GM20431 (cell line): ENCODE data around the gene AHDC1.

ENCODE experiments used
- in situ Hi-C: fragments of 300-500 bp; cut with MseI, MboI; formaldehyde crosslinking; loops from one replicate; pipeline ENCODE4 v1.15.0; 2020; ENCODE audit warnings: low sequenced_read_pairs; ENCODE audit not compliant: unreplicated experiment

Gene AHDC1

DNA sequence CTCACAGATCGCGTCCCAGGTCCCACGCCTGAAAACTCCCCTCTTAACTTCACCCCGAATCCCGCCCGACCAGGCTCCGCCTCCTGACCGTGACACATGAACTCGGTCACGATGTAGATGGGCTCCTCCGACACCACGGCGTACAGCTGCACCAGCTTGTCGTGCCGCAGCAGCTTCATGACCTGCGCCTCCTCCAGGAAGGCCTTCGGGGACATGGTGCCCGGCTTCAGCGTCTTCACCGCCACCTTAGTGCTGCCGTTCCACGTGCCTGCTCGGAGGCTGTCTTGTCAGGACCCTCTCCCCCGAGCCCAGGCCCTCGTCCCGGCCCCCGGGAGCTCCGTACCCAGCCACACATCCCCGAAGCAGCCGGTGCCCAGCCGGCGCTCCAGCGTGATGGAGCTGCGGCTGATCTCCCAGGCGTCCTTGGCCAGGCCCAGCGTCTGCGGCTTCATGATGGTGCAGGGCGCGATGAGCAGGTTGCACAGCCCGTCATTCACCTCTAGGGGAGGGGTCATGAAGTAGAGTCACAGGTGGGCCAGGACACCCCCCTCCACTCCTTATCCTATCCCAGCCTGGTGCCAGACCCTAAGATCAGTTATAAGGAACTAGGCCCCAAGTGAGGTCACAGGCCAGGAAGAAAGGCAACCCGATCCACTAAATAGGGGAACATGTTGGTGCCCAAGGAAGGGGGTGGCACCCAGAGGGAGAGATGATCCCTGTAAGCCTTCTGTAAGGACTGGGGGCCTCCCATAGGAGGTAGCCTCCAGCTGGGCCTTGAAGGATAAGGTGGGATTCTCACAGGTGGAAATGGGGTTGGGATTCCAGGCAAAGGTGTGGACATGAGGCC lies 11.6 kb upstream of the AHDC1 start:
- in situ Hi-C loops: no loop called here

DNA sequence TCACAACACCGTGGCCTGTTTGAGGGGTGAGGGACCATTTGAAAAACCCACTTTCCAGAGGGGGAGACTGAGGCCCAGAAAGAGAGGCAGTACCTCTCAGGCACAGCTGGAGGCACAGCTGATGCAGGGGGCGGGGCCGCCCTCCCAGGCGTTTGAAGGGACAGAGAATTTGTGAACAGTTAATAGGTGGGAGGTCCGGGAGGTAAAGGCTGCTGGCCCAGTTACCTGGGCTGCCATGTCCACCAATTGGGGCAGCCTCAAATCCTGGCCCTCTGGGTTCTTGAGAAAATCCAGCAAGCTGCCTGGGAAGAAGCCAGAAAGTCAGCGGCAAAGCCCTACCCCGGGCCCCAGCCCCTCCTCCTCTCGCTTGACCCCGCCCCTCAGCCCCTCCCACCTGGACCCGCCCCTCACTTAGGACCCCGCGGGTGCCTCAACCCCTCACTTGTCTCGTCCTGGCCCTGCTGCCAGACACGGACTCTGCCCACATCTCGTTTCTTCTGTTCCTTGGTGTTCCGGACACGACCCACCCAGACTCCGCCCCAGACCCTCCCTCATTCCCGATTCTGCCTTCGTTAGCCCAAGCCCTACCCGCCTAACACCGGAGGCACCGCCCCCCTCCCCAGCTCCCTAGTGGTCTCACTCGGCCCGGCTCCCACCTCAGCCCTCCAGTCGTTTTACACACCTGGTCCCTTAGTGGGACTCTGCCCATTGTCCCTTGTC lies 10.8 kb upstream of the AHDC1 start:
- in situ Hi-C loops: no loop called here

DNA sequence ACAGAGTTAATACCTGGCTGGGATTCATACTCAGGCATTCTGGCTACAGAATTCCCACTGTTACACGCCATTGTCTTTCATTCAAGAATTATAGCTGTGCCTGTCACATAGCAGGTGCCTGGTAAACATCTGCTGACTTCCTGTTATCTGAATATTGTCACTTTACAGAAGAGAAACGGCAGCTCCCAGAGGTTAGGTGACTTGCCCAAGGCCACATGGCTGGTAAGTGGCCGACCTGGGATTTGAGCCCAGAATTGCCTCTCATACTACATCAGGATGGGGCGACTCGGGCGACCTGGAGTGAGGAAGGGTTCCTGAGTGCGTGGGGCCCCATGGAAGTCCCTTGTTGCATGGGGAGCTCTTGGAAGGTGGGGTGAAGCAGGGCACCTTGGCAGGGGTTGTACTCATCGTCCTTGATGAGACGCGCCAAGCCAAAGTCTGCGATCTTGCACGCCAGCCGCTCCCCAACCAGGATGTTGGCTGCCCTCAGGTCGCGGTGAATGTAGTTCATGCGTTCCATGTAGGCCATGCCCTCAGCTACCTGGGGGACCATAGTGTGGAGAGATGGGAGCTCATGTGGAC lies 10.2 kb upstream of the AHDC1 start:
- in situ Hi-C loops: no loop called here

DNA sequence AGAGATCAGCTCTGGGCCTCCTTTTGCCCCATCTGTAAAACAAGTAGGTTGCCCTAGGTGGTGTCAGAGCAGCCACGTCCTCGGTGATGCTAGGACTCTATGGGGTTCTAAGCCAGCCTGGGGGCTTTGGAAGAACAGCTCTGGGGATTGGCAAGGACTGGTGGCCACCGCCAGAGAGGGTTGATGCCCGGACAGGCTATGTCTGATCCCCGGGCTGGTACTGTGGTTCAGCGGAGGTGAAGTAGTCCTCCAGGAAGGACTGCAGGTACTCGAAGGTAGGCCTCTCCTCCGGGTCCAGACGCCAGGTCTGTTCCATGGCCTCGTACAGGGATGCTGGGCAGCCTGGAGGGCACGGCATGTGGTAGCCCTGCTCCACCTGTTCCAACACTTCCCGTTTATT lies 8.8 kb upstream of the AHDC1 start:
- in situ Hi-C loops: no loop called here

DNA sequence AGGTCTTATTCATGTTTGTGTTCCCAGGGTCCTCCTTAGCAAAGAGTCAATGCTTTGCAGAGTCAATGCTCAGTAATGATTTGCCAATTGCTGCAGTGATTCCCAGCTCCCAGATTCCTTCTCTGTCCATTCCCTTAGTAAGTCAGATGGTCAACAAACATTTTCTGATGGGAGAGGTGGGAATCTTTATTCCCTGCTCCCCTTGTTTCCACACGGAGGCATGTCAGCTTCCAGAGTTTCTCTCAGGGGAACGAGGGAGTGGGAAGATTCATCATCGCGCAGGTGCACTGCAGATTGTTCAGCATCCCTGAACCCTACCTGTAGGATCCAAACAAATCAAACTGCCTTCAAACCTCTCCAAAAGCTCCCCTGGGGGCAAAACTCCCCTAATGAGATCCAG lies 7.5 kb upstream of the AHDC1 start:
- in situ Hi-C loops: no loop called here

DNA sequence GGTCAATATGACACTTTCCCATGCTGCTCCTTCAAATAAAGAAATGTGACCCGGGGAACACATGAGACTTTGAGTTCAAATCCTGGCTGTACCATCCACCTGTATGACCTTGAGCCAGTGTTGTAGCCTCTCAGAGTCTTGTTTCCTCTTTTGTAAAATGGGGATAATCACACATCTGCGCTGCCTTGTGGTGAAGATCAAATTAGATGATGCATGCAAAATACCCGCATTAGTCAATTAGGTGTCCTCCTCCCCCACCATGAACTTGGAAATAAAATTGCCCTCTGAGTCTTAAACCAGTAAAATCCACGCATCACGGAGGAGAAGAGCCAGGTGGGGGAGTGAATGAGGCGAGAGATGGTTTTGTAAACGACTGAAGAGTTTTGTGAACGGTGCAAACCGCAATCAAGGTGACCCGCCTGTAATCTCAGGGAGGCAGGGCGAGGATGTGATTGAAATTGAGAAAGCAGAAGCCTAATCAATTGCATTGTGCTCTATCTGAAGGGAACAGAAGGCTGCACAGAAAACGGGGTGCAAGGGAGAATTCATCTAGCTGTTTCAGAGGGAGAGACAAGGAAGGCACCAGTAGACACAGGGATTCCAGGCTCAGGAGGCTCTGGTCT lies 5.8 kb upstream of the AHDC1 start:
- in situ Hi-C loops: loop anchor here (5.0 kb wide), 1 partner anchor 53 kb away; no protein-coding TSS in a partner anchor

DNA sequence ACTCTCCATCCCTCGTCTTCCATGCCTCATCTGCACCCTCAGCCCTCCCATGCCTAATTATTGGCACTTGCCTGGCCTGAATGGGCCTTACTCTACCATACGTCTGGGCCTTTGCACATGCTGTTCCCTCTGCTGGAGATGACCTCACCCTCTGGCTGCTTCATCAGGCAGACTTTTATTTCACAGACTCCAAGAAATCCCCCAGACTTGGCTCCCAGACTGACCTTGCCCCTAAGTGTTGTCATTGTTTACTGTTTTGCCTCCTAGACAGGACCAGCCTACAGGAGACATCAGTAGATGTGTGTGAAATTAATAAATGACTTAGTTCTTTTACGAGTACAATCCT lies 5.2 kb upstream of the AHDC1 start:
- in situ Hi-C loops: loop anchor here (5.0 kb wide), 1 partner anchor 53 kb away; no protein-coding TSS in a partner anchor

DNA sequence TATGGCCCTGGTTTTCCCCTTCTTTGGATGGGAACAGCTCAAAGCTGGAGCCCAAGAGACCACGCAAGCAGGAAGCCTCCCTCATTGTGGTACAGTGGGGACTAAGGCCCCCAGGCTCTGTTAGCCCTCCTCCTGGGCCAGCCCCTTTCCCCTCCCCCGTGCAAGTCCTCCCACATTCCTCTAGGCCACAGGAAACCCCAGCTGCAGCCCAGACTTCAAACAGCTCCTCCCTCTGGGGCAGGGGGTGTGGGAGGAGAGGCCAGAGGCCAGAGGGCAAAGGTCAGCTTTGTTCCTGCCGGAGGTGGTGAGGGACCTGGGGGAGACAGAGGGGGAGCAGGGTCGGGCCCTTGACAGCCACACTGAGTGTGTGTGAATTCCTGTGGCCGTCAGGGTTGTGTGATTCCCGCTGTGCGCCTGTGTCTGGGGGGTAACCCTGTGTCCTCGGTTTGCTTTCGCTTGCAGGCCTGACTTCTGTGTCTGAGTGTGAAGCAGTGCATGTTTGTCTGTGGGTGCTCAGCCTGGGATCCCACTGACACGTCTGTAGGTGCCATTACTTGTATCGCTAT lies 3.4 kb upstream of the AHDC1 start:
- in situ Hi-C loops: loop anchor here (5.0 kb wide), 1 partner anchor 55 kb away; no protein-coding TSS in a partner anchor

DNA sequence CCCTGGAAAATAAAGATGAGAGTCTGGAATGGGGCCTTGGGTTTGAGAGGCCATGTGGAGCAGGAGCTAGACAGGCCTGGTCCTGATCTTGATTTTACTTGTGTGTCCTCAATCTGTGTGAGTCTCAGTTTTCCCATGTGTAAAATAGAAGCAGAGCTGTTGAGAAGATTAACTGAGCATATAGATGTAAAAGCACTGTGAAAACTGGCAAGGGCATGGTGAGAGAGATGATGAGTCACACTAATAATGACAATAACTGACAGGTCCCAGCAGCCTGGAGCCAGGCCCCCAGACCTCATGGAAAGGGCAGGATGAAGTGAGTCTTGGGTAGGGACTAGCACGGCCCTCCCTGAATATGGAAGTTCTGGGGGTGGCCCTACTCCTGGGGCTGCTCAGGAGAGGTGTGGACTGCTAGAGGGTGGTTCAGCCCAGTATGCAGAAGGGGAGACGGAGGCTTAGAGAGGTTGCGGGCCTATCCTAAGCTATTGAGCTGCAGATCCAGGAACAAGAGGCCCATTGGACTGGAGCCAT lies 2.8 kb upstream of the AHDC1 start:
- in situ Hi-C loops: loop anchor here (5.0 kb wide), 1 partner anchor 56 kb away; no protein-coding TSS in a partner anchor

DNA sequence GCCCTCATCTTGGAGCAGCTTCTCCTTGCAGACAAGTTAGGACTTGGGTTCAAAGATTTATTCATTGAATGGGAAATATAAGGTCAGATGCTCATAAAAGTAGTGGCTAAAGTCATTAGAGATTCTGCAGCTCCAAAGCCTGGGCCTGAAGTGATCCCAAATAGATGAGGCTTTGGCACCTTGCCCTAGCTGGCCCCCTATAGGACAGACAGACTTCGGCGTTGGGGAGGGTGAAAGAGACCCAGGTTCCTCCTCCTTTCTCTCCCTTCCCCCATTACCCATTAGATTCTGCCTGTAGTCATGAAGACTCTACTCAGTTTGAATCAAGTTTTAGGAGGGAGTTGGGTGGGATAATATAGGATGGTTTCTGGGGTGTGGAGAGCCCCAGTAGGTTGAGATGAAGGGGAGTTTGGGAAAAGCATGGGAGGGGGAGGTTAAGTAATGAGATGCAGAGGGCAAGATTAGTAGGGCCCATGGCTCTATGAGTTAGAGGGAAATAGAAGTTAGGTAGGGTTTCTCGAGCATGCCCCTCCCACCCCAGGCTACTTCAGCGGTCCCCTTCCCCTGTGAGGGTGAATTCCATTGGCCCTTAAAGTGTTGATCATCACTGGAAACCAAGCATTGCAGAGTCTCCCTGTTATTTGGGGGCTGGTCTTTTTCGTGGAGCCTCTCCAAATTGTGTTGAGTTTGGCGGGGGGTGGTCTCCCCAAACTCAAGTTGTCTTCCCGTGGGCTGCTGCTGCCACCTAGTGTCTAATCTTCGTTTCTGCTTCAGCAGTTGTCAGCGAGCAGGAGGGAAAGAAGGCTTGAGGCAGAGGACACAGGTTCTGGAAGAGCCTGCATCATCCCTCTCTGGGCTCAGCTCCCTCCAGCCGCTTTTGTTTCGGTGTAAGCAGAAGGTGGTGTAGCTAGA lies 2.1 kb upstream of the AHDC1 start:
- in situ Hi-C loops: loop anchor here (5.0 kb wide), 1 partner anchor 56 kb away; no protein-coding TSS in a partner anchor

DNA sequence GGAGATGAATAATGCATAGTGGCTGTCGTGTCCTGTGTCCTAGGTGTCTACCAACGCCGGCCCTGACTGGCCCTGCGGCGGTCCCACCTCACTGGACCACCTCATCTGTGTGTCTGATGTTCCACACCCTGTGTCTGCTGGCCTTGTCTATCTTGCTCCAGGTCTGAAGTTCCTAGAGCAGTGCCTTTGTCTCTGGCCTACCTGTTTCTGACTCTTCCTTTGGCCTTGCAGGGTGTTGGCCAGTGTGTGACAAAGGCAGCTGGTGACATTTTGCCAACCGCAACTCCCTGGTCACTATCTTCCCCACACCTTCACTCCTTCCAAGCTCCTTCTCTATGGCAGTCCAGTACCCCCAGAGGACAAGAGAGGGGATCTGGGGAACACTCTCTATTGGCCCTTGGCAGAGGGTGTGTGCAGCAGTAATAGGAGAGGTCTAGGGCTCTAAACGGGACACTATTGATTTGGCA lies 1.4 kb upstream of the AHDC1 start:
- in situ Hi-C loops: loop anchor here (5.0 kb wide), 1 partner anchor 57 kb away; no protein-coding TSS in a partner anchor

DNA sequence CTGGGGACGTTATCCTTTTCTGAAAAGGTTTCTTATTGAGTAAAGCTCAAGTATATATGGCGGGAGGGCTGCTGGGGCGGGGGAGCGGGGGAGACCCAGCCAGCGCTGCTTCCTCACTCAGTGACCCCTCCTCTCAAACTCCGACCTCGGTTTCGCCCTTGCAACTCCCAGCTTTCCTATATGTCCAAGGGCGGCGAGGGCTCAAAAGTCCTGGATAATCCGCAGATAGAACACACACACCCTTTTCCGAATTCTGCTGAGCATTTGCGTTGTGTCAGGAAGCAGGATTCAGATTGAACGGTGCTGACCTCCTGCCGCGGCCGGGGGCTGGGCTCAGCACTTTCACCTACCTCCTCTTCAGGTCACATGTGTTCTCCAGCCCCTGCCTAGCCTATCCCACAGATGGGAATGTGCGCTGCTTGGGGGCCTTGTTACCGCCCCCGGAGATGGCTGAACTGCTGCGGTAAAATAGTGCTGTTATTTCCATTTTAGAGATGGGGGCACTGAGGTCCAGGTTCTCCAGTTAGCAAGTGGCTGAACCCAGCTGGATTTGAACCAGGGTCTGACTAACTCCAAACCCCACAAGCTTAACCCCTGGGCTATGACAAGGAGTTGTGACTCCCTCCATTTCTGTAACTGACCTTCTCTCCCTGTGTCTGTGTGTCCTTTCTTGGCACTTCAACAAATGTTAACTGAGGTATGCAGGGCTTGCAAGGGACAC lies 795 bp upstream of the AHDC1 start:
- in situ Hi-C loops: loop anchor here (5.0 kb wide), 1 partner anchor 58 kb away; no protein-coding TSS in a partner anchor

DNA sequence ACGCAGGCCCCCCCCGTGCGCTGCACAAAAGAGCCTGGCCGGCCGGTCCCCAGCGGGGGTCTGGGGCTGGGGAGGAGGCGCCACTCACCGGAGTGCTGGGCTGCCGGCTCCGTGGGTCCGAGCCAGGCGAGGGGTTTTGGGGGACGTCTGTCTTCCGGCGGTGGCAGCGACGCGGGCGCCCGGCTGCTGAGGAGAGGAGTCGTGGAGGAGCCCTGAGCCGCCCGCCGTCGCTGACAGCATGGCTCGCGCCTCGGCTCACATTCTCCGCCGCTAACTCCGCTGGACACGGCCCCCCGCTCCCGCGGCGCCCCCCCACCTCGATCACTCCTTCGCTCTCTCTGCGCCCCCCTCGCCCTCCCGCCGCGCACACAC lies 649 bp downstream of the AHDC1 start:
- in situ Hi-C loops: no loop called here

DNA sequence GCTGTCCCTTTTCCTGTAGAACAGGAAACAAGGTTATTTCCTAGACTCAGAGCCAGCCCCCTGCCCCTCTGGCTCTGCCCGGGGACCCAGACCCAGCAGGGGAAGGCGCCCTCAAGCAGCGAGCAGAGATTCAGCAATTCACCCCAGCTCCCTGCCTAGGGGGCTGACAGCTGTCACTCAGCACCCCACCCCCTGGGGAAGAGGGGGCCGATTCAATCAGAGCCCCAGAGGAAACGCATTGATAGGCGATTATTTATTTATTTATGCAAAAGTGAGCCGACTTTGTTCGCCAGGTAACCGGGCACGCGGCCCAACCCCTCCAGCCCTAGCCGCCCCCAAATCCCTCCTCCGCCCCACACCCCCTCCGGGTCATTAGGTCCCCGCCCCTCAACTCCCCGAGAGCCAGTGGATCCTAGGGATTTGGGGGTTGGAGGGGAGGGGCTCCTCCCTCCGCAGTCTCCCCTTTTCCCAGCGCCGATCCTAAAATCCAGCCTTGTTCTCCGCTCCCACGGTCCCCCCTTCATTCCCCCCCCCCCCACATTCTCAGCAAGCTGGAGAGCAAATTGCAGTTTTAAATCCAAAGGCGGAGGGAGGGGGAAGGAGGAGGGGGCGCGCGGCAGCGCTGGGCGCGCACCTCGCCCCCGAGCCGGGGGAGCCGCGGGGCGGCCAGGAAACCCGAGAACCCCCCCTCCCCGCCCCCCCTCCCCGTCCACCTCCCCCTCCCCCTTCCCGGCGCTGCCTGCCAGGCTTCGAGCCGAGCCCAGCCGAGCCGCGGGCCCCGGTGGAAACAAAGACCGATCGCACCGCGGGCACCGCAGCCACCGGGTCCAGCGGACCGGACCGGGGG lies 1.3 kb downstream of the AHDC1 start:
- in situ Hi-C loops: no loop called here

DNA sequence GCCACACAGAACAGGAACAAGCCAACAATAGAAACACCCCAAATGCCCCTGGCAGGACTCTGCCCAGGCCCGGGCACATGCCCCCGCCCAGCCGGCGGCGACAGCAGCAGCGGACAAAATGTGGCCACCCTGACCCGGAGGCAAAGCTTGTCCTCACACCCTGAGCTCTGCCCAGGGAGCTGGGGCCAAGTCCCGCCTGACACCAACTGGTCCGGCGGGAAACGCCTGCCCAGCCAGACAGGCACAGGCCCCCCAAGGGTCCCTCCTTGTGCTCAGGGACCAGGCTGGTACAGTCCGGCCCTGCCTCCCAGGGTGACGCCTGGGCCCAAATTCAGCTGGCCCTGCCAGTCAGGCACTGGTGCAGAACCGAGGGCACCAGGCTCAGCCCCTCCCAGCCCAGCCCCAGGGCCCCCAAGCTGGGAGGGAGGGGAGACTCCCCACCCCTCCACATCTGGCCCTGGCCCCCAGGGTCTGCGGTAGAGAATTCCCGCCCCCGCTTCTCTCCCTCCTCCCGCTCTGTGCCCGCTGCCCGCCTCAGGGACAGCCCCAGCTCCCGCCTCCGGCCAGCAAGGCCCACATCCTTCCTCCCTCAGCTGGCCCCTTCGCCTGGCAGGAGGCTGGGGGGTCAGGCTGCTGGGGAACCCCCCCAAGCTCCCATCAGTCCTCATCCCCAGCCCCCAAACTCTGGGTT lies 2.0 kb downstream of the AHDC1 start:
- in situ Hi-C loops: no loop called here

DNA sequence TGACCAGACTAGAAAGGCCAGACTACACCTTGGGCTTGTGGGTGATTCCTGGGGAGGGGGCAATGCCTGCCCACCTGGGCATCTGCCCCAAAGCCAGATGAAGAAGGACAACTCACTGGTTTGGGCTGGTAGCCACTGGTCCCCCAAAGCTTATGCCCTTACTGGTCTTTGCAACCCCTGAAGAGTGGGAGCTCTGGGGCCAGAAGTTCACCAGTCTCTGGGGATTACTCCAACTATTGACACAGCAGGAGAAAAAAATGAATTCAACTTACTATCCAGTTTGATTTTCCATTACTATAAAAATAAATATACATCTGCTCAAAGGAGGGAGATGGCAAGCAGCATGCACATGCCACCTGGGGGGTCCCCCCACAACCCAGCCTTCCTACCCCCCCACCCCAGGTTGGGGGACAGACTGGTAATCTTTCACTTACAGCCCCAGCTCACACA lies 2.6 kb downstream of the AHDC1 start:
- in situ Hi-C loops: no loop called here
